Lower lobe of right lung (tissue), 2 donors: ENCODE results near the gene ZMIZ1. TPM values are rescaled to one million over a fixed set of nuclear protein-coding genes. Genes with fewer than 3 reads are reported as not detected.

Source experiments
- ATAC-seq, 2 donors: fragments of 200-7000 bp; cut with Tn5 transposase; one replicate each; pipeline ENCODE4 v1.9.1; 2020 to 2022; ENCODE audit warnings: mild to moderate bottlenecking in 2 of 2, moderate library complexity in 2 of 2
- DNase-seq: peaks from one replicate; pipeline ENCODE4 v3.0.0-alpha.2; 2020
- H3K27ac ChIP-seq: fragments of 200-600 bp; one replicate; pipeline ENCODE4 v1.8.0; 2022
- H3K27me3 ChIP-seq: fragments of 200-600 bp; one replicate; pipeline ENCODE4 v1.8.0; 2022; ENCODE audit warnings: low read depth
- H3K36me3 ChIP-seq: fragments of 200-600 bp; one replicate; pipeline ENCODE4 v1.8.0; 2022; ENCODE audit warnings: mild to moderate bottlenecking
- H3K4me1 ChIP-seq: fragments of 200-600 bp; one replicate; pipeline ENCODE4 v1.8.0; 2022
- H3K4me3 ChIP-seq: fragments of 200-600 bp; one replicate; pipeline ENCODE4 v1.8.0; 2022; ENCODE audit warnings: mild to moderate bottlenecking
- H3K9me3 ChIP-seq: fragments of 200-600 bp; one replicate; pipeline ENCODE4 v1.8.0; 2022
- CTCF ChIP-seq: fragments of 200-600 bp; IDR thresholded peaks from one replicate; pipeline ENCODE4 v1.8.0; 2022; ENCODE audit warnings: antibody characterized with exemption, mild to moderate bottlenecking
- intact Hi-C: fragments of 100-400 bp; cut with DNase I; formaldehyde crosslinking; loops from one replicate; pipeline ENCODE4 v1.11.0; 2022
- total RNA-seq: library from RNA; stranded (reverse); fragmentation: NEBNext Ultra II Directional; extraction: Animal tissue kit (Norgen Biotek cat#: 25700); gene quantifications from one replicate; pipeline ENCODE4 v1.2.1, GENCODE V29; 2021
- donor health status: DM: no; HTN: yes; CAD: no; lungs with severe emphysema.

The ZMIZ1 gene
- total RNA-seq, 1 donor from 2014 or later, result 102 TPM

- intact Hi-C loops, result no loop called here
- Histone ChIP-seq H3K9me3 (no peaks in the 10 kb centered on the region), H3K4me1 (peaks cover 4% of the 10 kb centered on the region), H3K27me3 (no peaks in the 10 kb centered on the region), H3K4me3 (no peak overlapping the region), H3K36me3 (no peaks in the 10 kb centered on the region), H3K27ac (no peak overlapping the region)
- no peak for TF ChIP-seq CTCF
- DNase-seq, result peak; percentile 32
- ATAC-seq, result no peak
These were observed 47.3 kb upstream of the ZMIZ1 start for GRCh38 chr10:79021331-79021907.

- Histone ChIP-seq H3K27ac (no peak overlapping the region), H3K9me3 (no peaks in the 10 kb centered on the region), H3K4me1 (peaks cover 4% of the 10 kb centered on the region), H3K4me3 (no peak overlapping the region), H3K27me3 (no peaks in the 10 kb centered on the region), H3K36me3 (no peaks in the 10 kb centered on the region)
- no peak for TF ChIP-seq CTCF
- DNase-seq (peak; percentile 26), ATAC-seq (no peak)
- intact Hi-C loops, result no loop called here
These were observed 46.7 kb upstream of the ZMIZ1 start for GRCh38 chr10:79021948-79022499.

DNA sequence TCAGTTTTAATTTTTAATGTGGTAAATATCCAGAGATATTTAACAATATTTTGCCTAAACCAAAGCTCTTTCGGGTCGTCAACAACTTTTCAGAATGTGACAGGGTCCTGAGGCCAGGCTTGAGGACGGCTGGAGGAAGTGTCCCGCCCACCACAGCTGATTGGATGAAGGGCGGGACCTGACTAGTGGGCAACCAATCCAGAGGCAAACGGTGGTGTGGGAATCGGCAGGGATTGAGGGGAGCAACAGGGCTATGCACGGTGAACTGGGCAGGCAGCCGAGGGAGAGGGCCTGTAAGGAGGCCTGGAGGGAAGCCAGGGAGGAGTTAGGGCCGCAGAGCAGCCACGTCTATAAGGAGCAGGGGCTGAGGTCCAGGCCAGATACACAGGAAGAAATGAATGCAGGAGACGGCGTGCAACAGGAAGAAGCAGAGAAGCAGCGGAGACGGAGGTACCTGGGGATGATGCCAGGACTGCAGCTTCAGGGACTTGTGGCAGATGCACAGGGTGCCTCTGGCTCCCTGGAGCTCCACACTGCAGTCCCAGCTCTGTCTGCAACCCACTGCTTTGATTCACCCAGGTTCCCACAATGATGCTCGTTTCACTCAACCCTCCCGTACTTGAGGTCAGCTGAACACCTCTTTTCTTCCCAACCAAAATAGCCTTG is 46.1 kb upstream of the ZMIZ1 start:
- no peak overlapping the region for H3K27ac ChIP-seq
- peak; percentile 51 for DNase-seq
- H3K4me1 ChIP-seq, result peaks cover 4% of the 10 kb centered on the region
- no peaks in the 10 kb centered on the region for H3K27me3 ChIP-seq
- ATAC-seq, result no peak
- peak overlapping the region; percentile 17 for H3K4me3 ChIP-seq
- no peaks in the 10 kb centered on the region for H3K36me3 ChIP-seq
- TF ChIP-seq CTCF, result no peak
- intact Hi-C loops, result no loop called here
- no peaks in the 10 kb centered on the region for H3K9me3 ChIP-seq

DNA sequence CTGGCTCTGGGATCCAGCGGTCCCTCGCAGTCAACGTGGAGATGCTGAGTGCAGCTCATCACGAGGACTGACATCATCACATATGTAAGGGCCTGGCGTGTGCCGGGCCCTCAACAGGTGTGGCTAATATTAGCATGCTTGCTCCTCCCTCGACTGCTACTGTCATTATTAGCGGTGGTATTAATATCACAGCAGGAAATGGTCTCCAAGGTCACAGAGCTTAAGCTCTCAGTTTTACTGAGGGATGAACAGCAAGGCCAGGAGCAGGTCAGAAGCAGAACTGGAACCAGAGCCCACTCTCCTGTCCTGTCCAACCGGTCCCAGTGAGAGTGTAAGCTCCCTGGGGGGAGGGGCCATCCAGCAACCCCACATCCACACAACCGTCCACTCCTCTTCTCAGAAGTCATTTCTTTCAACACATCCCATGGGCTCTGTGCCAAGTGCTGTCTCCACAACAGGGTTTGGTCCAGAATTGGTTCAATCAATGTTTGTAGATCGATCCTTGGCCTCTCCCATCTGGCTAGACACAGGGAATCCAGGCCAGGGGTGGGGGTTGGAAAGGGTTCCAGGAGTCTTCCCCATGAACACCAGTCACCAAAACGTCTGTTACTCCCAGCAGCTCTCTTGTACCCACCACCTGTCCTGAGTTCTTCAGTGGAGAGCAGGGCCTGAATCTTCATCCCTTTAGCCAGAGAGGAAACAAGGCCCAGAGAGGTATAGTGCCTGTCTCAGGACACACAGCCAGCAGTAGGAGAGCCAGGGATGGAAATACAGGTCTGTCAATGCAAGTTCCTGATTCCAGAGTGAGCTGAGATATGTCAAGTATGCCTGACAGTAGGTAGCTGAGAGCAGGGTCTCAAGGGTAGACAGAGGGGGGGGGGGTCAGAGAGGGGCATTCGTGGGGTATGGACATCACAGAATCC is 45.3 kb upstream of the ZMIZ1 start:
- no peaks in the 10 kb centered on the region for H3K27me3 ChIP-seq
- TF ChIP-seq CTCF, result no peak
- peak; percentile 39 for DNase-seq
- H3K4me3 ChIP-seq, result no peak overlapping the region
- no peak overlapping the region for H3K27ac ChIP-seq
- no peaks in the 10 kb centered on the region for H3K9me3 ChIP-seq
- intact Hi-C loops, result no loop called here
- ATAC-seq, result no peak
- H3K4me1 ChIP-seq, result peaks cover 4% of the 10 kb centered on the region
- no peaks in the 10 kb centered on the region for H3K36me3 ChIP-seq

DNA sequence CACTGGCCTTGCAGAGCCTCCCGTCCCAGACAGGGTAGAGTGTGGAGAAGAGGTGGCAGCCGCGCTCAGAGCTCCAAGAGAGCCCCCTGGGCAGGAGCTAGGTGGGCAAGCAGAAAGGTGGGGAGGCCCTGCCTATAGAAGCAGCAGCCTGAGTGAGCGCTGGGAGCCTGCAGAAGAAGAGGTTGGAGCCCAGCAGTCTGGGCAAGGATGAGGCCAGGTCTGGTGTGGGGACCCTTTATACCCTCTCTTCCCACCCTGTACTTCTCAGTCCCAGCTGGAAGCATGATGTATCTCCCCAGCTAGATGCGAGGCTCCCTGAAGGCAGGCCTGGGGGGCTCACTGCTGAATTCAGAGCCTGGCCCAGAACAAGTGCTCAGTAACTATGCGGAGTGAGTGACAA is 44.5 kb upstream of the ZMIZ1 start:
- TF ChIP-seq CTCF, result no peak
- no peak overlapping the region for H3K27ac ChIP-seq
- intact Hi-C loops, result no loop called here
- H3K36me3 ChIP-seq, result no peaks in the 10 kb centered on the region
- ATAC-seq (no peak), DNase-seq (peak; percentile 36)
- H3K4me3 ChIP-seq, result no peak overlapping the region
- no peaks in the 10 kb centered on the region for H3K27me3 ChIP-seq
- H3K9me3 ChIP-seq, result no peaks in the 10 kb centered on the region
- peaks cover 4% of the 10 kb centered on the region for H3K4me1 ChIP-seq
